NB4 (cell line): ENCODE measurements around the gene KCNQ5.

Experiments used
- CTCF ChIP-seq: IDR thresholded peaks from one replicate; pipeline ENCODE4 v1.5.1; 2012; ENCODE audit warnings: low read depth, low read length
- POLR2A ChIP-seq: IDR thresholded peaks from 2 replicates; pipeline ENCODE4 v1.6.1; 2011; ENCODE audit warnings: mild to moderate bottlenecking; ENCODE audit not compliant: insufficient read length; ENCODE audit errors: extremely low read depth

GRCh38 chr6:72856801-72857200 lies 234.9 kb downstream of the KCNQ5 start:
- TF ChIP-seq CTCF (no peak), POLR2A (no peak)
